ENCODE results near the gene OXNAD1.

Gene OXNAD1, protein sequence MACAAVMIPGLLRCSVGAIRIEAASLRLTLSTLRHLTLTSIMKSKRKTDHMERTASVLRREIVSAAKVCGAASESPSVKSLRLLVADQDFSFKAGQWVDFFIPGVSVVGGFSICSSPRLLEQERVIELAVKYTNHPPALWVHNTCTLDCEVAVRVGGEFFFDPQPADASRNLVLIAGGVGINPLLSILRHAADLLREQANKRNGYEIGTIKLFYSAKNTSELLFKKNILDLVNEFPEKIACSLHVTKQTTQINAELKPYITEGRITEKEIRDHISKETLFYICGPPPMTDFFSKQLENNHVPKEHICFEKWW

DNA sequence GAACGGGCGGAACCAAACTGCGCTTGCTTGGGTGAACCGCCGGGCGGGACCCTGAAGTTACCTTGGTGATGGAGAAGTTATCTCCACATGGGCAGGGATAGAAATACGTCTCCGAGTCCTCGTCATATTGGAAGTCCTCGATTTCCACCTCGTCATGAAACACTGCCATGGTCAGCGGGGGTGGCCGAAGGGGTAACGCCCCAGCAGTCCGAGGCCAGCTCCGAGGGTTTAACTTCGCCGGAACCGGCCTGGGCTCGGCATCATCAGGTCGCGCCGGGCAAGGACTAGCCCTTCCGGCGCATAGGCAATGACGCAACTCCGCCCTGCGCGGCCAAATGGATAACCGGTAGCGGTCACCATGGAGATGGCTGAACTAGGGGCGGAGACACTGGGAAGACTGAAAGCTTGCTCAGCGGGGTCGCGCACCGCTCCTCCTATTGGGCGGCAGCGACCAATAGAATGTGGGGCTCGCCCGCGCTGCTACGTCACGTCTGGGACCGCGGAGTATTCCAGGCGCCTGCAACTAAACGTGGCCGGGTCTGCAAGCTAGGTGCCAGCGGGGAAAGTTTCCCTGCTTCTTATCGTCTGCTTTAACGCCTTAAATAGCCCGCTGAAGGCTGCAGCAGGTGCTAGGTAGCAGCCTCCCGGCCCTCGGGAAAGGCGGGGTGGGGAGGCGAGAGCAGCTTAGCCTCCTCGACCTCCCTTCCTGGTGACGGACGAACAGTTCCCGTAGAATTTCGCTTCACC is at the start of gene OXNAD1, which contains the start of gene DPH3:
TSS of gene OXNAD1 (plus strand) at position 505 of the 747 bp plus-strand sequence. CDS start 5,741 bp downstream, outside the sequence.
TSS of gene DPH3 (minus strand) at position 236 of the 747 bp plus-strand sequence. CDS start at position 169, 67 bp downstream.
- DNase-seq = peak; percentile 100

DNA sequence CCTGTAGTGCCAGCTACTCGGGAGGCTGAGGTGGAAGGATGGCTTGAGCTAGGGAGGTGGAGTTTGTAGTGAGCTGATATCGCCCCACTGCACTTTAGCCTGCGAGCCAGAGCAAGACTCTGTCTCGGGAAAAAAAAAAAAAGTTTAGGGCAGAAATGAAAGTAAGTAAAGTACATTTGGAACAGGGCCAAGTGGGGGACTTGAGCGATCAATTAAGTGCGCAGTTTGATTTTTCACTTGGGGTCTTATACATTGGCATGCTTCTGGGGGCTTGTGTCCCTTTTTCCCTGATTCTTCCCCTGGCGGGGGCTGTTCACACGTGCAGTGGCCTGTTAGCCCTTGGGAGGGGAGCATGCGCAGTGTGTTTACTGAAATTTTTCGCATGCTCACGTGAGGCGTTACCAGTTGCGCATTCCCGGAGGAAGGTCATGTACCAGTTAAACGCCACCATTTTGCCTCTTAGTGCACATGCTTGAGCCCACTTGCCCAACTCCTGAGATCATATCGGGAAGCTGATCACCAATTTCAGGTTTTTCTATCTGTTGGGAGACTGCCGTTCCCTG is 48.6 kb upstream of the OXNAD1 start:
- no peak for DNase-seq

DNA sequence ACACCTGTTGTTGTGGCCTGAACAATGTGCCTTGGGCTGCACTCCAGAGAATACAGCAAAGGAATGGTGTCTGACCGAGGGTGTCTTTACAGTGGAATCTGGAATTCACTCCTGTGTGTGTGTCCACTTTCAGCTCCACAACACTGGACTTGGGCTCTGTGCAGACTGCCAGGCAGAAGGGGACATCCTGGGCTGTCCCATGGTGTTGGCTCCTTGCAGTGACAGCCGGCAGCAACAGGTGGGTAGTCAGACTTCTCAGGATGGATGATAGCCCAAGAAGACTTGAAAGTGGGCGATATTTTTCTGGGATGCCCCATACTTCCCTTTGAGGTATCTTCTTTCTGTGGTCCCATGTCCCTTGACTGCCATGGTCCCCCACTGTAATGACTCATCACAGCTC is 45.2 kb upstream of the OXNAD1 start:
- DNase-seq = no peak

DNA sequence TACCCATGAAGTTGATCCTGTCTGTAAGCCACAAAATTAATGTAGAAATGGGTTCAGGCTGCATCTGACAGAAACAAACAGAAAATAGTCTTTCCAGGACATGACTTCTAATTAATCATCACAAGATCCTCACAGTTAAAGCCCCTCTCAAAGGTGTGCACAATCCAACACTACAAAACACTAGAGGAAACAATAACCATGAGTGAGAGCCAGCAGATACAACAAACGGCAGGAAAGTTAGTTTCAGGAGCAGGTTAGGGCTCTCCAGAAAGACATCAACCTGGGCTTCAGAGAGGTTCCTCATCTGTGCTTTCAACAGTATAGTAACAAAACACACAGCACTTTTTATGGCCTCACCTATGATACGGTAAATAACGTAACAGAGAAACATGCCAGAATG is 43.0 kb upstream of the OXNAD1 start:
- no peak for DNase-seq

DNA sequence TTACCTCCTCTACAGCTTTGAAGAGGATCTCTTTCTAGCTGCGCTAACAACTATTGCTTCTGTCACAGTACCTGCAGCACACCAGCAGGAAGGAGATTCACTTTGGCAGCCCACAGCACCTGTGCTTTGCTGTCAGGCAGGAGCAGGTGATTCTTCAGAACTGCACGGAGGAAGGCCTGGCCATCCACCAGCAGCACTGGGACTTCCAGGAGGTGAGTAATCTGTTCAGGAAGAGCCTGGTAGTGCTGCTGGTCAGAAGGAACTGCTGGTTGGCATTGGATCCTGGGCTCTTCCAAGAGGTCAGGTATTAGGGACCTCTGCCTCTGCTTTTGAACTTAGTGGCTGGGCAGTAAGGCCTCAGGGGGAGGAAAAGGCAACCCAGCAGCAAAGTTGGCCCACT is 42.5 kb upstream of the OXNAD1 start:
- DNase-seq = no peak

- no peak for DNase-seq
These were observed 40.7 kb upstream of the OXNAD1 start for GRCh38 chr3:16224325-16224724.

- DNase-seq = no peak
These were observed 37.4 kb upstream of the OXNAD1 start for GRCh38 chr3:16227566-16227965.

DNA sequence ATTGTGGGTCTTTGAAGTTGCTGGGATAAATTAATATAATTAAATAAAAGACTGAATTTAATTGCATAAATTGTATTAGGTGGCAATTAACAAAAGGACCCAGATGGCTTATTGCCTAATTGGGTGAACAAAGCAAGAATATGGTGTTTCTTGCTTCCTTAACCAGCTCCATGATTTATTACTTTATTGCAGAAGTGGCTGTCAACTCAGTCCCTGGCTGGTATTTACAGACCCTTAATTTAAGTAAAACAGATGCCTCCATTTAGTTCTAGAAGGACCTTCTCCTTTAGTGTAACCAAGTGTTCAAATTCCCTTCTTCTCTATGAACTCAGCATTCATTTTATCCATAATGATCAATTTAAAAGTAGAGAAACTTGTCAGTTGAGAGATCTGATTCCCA is 35.3 kb upstream of the OXNAD1 start:
- DNase-seq = no peak

GRCh38 chr3:16231983-16232382 is 33.0 kb upstream of the OXNAD1 start:
- DNase-seq = no peak

DNA sequence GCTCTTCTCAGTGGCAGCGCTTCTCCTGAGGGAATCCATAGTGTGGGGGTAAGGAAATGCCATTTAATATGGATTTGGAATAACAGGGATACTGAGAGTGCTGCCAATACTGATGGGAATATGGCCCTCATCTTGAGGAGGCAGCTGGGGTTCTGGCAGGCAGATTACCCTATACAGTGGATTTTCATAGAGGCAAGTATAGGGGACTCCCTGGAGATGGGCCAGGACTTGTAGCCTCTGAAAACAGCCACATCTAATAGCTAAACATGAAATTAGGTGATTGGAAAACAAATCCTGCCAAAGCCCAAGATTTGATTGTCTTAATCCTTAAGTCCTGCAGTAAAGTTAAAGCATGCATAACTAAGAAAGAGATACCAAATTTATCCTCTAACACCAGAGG is 31.2 kb upstream of the OXNAD1 start:
- DNase-seq = no peak

- DNase-seq = no peak
These were observed 30.7 kb upstream of the OXNAD1 start for GRCh38 chr3:16234281-16234680.

- DNase-seq = no peak
These were observed 28.9 kb upstream of the OXNAD1 start for GRCh38 chr3:16236030-16236639.

DNA sequence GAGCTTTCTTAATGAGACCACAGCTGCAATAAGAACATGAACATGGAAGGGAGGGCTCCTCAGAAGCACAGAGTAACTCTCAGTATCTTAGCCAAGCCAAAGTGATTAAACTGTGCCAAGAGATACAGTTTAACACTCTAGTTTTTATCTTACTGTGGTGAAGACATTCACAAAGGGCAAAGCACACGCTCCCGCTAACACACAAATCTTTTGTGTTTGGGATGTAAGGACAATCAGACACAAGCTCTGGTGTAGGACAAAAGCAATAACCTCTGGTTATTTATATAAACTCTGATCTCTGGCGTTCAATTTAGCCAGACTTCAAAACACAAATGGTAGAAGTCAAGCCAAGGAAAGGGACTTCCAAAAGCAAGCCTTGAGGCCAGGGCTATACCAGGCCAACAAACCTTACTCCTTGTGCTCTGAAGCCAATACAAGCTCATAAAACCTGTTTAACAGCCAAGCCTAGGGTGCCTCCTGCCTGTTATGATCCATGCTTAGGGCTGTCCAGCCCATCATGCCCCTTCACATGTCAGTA is 28.1 kb upstream of the OXNAD1 start:
- no peak for DNase-seq

DNA sequence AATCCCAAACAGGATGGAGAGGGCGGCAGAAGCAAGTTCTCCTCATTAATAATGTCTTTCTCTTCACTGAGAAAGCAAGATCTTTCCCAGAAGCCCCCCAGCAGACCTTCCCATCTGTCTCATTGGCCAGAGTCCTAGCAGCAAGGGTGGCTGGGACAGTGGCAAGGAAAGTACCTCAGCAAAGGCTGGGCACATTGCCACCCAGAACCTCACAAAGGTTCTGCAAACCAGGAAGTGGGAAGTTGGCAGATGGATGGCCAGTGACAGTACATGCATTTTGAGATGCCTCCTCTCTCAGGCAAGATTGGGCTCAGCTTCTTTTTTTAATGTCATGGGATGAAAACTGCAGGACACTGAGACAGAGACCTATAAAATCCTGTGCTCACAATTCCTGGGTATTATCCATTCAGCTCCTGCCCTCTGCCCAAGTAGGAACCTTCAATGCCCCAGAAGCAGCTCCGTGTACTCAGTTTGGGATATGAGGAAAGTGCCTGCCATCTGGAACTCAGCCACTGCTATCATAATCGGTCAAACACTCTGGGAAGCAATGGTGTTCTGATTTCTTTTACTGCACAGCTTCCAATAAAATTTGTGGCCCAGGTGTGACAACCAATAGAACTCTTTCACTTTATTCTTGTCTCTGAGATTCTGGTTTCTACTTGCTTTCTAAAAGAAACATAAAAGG is 25.8 kb upstream of the OXNAD1 start:
- peak; percentile 36 for DNase-seq

DNA sequence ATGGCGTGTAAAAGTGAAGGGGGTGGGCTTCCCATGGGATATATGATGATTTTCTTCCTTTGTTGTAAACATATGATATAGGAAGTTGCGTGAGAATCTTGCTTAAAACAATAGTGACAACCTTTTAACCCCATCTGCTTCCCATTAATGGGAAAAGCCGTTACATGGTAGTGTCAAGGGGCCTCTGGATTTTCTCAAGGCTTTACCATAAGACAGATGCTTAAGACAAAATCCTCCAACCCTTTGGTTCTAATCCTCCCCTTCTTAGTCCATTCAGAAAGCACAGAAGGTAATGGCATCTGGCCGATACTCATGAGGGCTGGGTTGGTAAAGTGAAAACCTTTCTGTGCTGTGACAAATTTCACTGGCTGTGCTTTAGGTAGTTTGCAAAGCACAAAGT is 25.2 kb upstream of the OXNAD1 start:
- DNase-seq = no peak

DNA sequence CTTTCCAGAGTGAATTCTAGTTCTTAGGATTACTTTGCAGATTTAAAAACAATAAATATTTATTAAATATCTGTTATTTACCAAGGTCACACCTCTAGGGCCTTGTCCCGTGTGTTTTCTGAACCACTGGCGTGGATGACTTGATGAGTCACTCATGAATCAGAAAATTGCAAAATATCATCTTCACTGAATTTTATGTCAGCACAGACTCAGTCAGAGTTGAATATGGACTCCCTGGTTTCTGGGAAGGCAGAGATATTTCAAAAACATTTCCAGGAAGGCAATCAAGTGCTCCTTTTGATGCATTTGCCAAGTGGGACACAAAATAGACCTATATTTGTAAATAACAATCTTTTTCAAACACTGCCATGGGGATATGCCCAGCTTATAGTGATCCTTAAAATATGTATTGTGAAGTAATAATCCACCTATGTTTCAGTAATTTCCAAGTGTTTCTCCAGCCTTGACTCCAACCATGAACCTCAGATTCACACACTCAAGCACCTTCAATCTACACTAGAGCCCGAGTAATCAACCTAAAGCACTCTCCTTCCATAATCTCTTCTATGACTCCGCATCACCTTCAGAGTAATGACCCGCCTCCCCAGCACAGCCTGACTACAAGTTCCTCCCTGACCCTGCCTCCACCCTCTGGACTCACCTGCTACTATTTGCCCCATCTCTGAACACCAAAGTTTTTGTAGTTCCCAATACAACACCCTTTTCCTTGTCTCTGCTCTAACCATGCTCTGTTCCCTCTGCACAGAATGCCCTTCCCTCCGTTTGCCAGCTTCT is 24.6 kb upstream of the OXNAD1 start:
- DNase-seq = no peak

DNA sequence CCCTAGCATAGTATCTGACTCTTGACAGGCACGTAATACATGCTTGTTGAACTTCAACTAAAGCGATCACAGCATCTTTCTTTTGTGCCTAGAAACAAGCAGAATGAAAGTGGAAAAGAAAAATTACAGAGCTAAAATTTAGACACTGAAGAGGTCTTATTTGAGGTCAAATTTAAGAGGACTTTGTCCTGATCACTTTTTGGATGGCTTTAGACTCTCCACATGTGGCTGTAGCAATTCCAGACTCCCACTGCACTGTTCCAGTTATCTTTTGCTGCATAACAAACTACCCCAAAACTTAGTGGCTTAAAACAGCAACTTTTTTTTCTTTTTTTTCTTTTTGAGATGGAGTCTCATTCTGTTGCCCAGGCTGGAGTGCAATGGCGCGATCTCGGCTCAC is 23.8 kb upstream of the OXNAD1 start:
- no peak for DNase-seq

DNA sequence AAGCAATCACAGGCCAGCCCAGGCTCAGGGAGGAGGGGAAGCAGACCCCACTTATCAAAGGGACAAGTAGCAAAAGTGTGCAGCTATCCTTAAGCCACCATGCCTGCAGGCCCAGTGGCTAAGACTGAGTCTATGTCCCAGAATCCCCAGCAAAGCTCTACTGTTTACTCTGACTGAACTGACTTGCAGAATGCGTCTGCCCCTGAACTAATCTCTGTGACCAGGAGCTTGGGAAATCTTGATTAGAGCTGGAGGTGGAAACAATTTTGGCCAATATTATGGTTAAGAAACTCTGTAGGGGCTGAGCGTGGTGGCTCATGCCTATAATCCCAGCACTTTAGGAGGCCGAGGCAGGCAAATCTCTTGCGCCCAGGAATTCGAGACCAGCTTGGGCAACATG is 22.8 kb upstream of the OXNAD1 start:
- no peak for DNase-seq

GRCh38 chr3:16243706-16244490 is 21.1 kb upstream of the OXNAD1 start:
- DNase-seq = peak; percentile 67

DNA sequence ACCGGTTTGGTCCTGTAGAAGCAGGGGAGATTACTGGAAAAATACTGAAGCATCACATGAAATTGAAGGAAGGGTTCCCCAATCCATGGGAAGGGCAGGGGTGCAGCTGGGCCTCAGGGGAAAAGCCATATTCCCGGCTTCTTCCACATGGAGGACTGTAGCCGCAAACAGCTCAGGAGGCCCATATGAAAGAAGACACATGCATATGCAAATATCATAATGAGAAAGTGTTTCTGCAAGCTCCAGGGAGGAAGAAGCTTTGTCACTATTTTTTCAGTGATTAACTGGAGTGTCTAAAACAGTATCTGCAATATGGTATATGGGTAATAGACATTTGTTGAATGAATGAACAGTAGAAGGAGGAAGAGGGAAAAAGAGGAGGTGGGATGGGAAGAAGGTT is 19.4 kb upstream of the OXNAD1 start:
- no peak for DNase-seq
